Stimulated activated CD4-positive, alpha-beta T cell treated with anti-CD3 and anti-CD28 coated beads, Interleukin-2, amount 100 ng/mL, for 24 hours (primary cell): ENCODE measurements around the gene KIF26A.

Experiments
- DNase-seq, 2 donors: peaks; one replicate each; pipeline ENCODE4 v3.0.0-alpha.2; 2020

The KIF26A gene

DNA sequence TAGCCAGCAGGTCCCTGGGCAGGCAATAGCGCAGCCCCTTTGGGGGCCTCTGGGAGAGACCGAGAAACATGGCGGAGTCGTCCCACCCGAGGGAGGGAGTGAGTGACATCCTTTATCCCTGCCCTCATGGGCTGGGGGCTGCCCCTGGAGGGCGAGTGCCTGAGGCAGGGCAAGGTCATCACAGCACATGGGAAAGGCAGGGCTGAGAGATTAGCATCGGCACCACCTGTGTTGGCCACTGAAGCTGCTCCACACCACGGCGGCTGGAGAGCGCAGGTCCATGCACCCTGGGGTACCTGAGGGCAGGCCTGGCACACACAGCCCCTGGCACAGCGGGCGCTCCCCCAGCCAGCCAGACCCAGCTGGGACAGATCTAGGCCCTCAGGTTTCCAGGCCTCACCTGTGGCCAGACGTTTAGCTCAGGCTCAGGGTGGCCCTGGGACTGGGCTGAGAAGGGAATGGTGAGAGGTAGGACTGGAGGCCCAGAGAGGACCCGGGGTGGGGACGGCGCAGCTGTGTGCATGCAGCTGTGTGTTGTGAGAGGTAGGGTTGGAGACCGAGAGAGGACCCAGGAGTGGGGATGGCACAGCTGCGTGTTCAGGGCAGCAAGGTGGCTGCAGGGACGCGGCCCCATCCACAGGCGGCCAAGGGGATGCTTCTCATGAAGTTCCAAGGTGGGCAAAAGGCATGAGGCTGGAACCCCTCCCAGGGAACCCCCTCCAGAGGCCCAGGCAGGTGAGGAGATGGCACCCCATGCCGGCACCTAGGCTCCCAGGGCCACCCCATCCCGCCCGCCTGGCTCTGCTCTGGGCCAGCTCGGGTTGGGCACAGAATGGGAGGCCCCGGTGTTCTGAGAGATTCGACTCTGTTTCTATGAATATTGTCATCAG, 74.1 kb downstream of the KIF26A start:
- no peak for DNase-seq

DNA sequence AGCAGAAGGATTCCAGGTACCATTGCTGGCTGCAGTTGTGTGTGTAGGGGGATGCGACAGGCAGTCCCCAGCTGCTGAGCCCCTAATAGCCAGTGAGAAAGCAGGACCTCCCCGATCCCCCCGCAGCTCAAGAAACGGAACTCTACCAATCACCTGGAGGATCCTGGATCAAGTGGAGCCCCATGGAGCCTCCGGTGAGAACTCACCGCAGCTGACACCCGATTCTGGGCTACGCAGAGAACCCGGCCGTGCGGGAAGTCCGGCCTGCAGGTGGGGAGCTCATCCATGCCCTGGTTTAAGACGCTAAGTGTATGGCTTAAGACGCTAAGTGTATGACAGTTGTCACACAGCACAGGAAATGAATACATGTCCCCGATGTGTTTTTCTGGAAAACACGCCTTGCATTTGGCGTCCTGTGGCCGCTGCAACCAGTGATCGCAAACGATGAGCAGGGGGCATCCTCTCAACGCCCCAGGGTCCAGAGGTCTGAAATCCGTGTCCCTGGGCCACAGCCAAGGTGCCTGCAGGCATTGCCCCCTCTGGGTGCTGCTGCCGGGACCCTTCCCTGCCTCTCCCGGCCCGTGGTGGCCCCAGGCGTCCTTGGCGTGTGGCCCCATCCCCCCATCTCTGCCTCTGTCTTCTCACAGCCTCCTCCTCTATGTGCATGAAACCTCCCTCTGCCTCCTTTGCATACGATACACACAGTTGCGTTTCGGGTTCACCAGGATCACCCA, 75.1 kb downstream of the KIF26A start:
- no peak for DNase-seq

DNA sequence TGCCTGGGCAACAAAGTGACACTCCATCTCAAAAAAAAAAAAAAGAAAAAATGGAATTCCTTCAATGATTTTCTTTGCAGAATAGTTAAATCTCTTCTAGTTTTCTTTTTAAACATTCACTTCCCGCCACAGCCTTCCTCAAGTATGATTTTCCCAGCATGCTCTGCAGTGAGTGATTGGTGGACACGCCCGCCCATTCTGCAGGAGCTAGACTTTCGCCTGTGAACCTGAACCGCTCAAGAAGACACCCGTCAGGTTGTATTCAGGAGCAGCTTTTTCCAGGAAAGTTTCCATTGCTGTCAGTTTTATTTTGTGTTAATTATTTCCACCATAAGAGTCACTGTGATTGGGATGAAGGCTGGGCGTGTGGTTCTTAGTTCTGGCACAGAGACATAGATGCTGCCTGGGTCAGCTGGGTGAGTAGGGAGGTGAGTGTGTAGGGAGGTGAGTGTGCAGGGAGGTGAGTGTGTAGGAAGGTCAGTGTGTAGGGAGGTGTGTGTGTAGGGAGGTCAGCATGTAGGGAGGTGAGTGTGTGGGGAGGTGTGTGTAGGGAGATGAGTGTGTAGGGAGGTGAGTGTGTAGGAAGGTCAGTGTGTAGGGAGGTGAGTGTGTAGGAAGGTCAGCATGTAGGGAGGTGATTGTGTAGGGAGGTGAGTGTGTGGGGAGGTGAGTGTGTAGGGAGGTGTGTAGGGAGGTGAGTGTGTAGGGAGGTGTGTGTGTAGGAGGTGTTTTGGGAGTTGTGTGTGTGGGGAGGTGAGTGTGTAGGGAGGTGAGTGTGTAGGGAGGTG, 76.2 kb downstream of the KIF26A start:
- DNase-seq: no peak

DNA sequence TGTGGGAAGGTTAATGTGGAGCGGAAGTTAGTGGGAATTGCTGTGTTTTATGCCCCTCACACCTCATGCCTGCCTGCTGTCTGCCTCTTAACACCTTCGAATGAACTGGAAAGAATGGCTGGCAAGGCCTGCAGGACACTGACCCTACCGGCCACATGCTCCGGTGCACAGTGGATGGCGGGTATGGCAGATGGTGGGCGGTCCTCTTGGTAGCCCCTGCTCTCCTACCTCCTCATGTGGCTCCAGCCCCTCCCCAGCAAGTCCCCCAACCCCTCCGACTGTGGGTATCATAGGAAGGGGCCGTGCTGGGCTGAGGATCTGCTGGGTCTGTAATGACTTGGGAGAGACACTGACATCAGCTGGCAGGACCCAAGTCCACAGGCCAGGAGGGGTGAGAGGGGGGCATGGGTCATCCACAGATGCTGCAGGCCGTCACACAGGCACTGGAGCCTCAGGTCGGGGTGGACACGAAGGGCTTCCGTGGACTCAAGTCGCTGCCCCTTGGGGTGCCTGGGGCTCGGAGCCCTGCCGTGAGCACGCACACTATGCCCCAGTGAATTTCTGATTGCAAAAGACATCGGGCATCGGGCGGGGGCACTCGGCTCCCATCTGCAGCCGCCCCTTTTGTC, 77.4 kb downstream of the KIF26A start:
- DNase-seq: no peak

DNA sequence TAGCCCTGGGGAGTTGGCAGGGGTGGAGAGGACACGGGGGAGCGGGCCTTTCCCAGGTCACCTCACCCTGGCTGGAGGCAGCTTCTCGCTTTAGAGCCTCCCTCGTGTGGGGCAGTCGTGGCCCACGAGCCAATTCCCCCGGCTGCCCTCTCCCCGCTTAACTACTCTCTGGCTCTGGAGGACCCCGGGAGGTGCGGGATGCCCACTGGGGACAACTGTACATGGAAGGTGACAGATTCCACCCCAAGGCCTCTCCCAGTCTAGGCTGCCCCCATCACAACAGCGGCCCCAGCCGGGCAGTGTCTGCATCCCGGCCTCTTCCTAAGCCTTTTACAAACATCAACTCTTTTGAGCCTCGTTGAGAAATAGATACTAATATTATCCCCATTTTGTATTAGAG, 78.1 kb downstream of the KIF26A start:
- DNase-seq: no peak

DNA sequence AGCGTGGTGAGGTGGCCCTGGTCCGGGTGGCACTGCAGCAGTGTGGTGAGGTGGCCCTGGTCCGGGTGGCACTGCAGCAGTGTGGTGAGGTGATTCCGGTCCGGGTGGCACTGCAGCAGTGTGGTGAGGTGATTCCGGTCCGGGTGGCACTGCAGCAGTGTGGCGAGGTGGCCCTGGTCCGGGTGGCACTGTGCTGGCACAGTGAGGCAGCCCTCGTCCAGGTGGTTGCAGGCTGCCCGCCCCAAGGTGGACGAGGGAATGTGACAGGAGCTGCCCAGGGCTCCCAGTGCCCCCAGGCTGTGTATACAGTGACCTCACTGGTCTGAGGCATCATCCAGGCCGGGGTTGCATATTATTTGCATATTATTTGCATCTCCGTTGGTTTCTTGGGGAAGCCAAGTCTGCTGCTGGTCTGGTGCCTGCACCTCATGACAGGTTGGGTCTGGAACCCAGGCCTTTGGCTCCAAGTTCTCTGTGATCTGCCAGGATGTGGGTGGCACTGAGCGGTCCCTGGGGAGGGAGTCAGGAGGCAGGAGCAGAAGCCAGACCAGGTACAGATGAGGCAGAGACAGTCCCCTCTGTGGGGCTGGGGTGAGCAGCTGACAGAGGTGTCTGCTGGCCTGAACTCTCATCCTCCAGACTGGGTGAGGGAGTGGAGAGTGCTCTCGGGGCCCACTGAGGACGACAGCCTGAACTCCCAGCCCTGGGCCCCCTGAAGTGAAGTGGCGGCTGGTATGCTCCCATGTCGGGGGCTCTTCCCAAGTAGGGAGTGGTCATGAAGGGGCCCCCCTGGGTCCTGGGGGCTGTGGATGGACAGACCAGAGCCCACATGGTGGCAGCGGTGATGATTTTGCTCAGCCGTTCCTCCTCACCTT, 79.3 kb downstream of the KIF26A start:
- DNase-seq: no peak

DNA sequence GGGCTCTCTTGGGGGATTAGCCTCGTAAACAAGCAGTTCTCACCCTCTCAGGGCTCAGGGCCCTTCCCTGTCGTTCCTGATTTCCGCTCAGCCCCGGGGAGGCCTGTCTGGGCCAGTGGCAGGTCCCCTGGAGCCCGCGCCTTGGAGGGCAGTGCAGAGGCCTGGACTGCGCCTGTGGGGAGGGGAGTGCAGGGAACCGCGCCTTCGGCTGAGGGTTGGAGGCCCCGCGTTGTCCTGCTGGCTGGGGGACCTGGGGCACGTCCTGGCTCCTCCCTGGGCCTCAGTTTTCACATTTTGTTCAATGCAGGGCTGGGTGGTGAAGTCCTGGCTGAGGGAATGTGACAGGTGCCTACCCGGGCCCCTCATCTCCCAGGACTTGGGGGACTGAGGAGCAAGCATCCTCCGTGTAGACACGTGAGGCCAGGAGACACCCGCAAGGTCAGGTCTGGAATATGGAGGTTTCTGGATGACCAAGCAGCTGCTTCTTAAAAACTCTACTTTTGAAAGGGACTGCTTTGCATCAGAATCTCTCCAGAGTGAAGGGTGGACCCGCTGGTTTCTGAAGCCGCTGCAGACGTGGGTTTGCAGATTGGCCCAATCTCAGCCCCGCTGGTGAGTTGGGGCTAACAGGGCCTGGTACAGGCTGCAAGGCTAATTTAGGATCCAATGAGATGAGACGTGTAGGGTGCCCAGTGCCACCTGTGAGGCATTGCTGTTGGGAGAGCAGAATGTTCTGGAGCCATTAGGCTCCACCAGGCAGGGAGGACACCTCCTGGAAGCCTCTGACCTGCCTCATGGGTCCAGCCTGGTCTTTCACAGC, 80.2 kb downstream of the KIF26A start:
- DNase-seq: no peak

DNA sequence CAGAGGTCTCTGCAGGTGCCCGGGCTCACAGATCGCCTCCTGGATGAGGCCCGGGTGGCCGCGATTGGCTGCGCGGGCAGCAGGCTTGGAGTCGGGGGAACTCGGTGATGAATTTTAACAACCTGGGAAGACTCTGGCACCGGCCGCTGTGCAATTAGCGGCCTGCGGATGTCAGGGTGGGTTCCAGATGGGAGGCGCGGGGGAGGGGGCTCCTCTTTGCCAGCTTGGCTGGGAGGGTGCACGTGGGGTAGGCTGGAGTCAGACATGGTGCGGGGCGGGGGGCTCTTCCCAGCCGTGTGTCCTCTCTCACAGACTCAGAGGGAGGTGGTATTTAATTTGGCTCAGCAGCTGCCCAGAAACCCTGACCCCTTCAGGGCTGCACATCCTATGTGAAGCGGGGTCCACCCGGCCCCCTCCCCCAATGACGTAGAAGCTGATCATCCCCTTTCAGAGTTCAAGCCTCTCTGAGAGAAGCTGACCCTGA, 81.4 kb downstream of the KIF26A start:
- DNase-seq: no peak

DNA sequence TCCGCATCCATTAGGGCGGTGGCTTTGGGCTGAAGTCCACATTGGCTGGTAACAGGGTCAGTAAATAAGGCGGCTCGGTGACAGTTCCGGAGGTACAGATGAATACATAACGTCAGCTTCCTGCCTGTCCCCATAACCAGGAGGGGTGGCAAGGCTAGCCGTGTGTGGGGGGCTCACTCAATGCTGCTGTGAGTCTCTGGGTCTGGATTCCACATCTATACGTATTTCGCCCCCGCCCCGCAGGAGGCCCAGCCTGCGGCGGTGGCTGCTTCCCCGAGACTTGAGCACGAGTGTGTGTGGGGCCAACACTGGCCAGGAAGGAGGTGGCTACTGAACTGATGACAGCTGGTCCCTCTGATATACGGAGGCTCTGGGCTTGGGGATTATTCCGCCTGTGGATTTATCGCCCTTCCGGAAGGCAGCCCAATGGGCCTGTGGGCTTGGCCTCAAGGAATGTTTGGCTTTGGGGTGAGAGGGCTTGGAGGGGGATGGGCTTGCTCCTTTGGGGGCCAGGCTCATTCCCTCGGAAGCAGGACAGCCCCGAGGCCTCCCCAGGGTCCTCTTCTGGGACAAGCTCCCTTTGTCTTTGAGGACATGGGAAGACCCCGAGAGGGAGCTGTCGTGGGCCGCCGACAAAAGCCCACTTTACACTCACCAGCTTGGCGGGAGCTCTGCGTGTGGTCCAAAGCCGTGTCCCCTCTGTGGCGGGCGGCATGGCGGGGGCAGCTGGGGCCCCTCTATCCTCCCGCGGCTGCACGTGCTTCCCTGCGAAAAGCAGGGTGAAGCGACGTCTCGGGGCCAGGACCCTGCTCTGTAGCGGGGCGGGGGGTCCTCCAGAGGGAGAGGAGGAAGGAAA, 82.1 kb downstream of the KIF26A start:
- DNase-seq: no peak

DNA sequence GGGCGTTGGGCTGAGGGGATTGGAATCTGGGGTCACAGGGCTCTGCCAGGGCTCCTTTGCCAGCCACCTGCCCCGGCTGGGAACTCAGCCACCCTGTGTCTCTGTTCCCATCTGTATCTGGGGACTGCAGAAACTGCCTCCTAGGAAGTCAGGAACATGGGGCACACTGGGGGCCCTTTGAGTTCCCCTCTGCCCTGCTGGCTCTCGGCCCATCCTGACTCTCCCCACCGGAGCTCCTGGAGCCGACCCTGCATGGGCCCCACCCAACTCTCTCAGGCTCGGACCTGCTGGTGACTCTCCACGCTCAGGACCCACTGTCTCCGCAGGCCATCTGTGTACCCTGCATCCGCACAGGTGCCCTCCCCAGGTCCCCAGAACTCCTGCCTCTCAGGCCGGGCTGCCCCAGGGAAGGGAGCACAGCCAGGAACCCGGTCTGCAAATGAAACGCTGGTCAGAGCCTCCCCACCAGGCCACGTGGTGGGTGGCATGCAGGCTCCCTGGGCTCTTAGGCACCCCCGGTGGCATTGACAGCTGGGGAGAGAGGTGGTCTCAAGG, 82.8 kb downstream of the KIF26A start:
- DNase-seq: no peak

DNA sequence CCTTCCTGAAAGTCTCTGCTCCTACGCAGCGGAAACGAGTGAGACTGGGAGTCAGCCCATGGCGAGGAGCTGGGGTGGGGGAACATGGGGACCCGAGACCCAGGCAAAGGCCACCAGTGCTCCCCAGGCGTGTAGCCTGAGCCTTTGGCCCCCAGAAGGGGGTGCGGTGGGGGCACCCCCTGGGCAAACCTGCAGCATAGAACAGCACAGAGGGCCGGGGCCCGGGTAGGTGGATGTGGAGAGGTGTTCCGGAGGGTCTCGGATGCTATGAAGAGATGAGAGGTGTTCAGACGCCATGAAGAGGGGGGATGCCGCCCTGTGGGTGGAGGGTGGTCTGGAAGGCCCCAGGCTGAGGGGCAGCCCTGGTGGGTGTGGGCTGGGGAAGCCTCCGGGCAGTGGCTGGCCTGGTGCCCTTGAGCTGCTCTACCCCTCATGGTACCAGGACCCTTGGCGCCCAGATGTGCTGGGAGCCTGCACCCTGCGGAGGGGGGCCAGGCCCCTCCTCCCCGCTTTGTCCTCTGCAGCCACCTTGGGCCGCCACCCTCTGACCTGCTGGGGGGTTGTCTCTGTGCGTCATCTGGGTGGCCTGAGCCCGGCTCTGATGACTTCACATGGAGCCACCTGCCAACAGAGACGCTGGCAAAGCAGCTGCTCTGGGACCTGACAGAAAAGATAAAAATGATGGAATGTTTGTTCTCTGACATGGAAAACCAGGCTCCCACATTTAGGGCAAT, 83.4 kb downstream of the KIF26A start:
- no peak for DNase-seq

DNA sequence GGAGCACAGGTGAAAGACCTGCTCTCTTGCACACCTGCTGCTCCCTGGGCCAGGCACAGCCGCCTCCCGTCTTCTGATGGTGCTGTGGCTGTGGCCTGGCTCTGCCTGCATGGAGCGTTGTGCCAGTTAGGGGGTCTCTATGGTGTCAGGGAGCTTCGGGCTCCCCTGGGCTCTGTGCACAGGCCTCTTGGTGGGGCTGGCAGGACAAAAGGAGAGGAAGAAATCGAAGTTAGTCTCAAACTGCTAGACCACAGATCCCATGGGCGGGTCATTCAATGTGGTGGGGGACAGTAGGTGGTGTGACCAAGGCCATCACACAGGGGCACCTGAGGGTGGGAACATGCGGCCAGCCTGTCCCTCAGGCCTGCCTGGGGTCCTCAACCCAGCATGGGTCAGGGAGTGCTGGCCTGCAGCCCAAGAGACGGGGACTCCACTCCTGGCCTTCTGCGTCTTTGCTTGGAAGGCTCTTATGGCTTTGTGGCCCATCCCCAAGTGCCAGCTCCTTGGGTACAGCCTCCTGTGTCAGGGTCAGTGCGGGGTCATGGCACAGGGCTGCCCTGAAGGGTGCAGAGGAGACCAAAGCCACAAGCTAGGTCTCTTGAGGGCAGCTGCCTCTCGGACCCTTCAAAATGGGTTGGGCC, 84.1 kb downstream of the KIF26A start:
- no peak for DNase-seq

DNA sequence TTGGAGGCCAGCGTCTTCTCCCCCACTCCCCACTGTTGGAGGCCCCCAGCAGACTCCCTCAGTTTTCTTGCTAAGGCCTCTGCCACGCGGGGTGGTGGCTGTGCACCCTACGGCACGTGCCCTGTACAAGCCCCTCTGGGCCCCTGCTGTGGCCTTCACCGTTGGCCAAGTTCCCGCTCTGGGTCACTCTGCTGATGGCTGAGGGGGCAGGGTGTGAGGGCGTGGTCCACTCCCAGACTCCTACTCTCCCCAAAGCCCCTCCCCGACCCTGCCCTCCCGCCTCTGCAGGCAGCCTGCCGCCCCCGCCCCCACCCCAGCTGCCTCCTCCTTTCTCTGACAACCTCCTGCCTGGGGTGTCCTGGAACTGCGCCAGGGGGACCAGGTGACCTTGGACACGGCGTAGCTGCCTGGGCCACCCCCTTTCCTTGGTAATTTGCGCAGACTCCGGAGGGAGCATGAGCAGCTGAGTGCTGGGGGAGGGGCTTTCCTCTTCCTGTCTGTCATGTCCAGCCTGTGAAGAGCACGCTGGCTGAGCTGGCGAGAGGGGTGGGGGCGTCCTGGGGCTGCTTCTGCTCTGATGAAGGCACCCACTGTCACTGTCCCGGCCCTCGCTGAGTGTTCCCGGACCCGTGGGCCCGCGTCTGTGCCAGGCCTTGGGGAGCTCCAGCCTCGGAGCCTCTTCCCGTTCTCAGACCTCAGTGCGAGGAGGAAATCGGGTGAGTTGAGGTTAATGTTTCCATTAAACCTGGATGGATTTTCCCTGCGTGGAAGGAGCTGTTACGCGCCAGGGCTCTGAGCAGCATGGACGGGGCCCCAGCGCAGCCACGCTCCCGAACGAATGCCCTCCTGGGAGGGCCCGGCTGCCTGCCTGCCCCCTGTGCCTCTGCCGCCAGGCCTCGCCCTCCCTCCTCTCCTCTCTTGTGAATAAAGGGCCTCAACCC, 85.0 kb downstream of the KIF26A start:
- DNase-seq: no peak

DNA sequence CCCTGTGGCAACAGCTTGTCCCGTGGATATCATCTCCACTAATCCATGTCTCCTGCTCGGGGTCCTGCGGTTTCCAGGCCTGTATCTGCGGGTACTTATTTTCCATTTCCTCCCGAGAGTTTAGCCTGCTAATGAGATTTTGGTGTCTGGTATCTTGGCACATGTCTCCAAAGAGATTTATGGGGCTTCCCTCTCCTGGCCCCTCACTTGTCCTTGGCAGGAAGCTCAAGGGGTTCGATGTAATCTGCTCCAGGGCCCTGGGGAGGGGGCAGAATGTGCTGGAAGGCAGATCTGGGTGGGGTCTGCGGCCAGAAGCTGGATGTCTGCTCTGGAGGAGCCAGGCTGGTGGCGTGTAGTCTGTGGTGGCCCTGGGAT, 85.7 kb downstream of the KIF26A start:
- no peak for DNase-seq

DNA sequence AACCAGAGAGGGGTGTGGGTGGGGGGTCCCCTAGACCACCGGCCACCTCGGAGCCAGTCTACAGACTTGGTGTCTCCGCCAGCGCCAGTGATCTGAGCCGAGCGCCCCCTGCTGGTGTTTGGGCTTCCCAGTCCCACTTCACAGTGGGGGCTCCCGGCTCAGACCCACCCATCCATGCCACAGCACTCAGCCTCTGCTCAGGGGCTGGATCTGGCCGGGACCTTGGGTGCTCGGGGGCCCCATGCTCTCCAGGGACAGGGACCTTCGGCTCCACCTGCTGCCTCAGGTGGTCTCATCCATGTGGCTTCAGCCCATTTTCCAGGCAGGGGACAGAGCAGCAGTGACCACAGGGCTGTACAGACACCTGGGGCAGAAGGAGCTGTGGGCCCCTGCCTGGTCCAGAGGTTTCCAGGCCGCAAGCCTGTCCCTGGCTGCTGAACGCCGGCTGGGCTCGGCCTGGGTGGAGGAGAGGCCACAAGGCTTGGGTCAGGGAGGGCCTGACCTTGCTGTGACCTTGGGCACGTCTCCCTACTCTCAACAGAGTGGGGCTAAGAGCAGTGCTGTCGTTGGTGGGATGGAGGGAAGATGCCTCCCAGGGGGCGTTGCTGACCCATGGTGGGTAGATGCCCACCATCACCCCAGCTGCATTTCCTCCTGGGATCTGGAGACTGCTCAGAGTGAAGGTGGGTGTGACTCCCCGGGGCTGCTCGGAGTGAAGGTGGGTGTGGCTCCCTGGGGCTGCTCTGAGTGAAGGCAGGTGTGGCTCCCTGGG, 86.3 kb downstream of the KIF26A start:
- peak; percentile 51 to 71 for DNase-seq
